DND-41 (cell line): Measurements from ENCODE around the gene TFCP2L1.

ENCODE experiments used
- ATAC-seq: fragments of 200-7000 bp; cut with Tn5 transposase; 3 replicates; pipeline ENCODE4 v1.9.1; 2021; ENCODE audit warnings: low read depth; ENCODE audit not compliant: insufficient read depth
- DNase-seq: peaks from one replicate; pipeline ENCODE4 v3.0.0-alpha.2; 2020
- H2AFZ ChIP-seq: 2 replicates; pipeline ENCODE4 v1.6.0; 2012; ENCODE audit warnings: low read depth, low read length
- H3K27ac ChIP-seq: 2 replicates; pipeline ENCODE4 v1.5.1; 2012; ENCODE audit warnings: low read length, inconsistent platforms
- H3K27me3 ChIP-seq: fragments of 200-600 bp; sonication (generic); 2 replicates; pipeline ENCODE4 v1.6.0; 2012; ENCODE audit warnings: low read length, mild to moderate bottlenecking, inconsistent platforms; ENCODE audit not compliant: insufficient read depth, poor library complexity
- H3K36me3 ChIP-seq: 2 replicates; pipeline ENCODE4 v1.5.1; 2012; ENCODE audit warnings: low read length, inconsistent platforms; ENCODE audit not compliant: insufficient read depth
- H3K4me1 ChIP-seq: 2 replicates; pipeline ENCODE4 v1.5.1; 2012; ENCODE audit warnings: mild to moderate bottlenecking, low read length; ENCODE audit not compliant: insufficient read depth
- H3K4me2 ChIP-seq: 2 replicates; pipeline ENCODE4 v1.6.0; 2012; ENCODE audit warnings: mild to moderate bottlenecking, moderate library complexity, low read length, inconsistent platforms; ENCODE audit not compliant: insufficient read depth
- H3K4me3 ChIP-seq, 2 experiments: fragments of 200-600 bp in 1 of 2; shearing (Covaris generic) in 1 of 2; 2 replicates each; pipeline ENCODE4 v1.5.1; 2012 to 2016; ENCODE audit warnings: inconsistent platforms in 2 of 2, low read length in 2 of 2, mild to moderate bottlenecking in 2 of 2, low read depth in 1 of 2, moderate library complexity in 1 of 2
- H3K79me2 ChIP-seq: 2 replicates; pipeline ENCODE4 v1.6.0; 2012; ENCODE audit warnings: low read length, inconsistent platforms; ENCODE audit not compliant: insufficient read depth
- H3K9ac ChIP-seq: 2 replicates; pipeline ENCODE4 v1.6.0; 2012; ENCODE audit warnings: low read depth, mild to moderate bottlenecking, inconsistent platforms, low read length, moderate library complexity
- H3K9me3 ChIP-seq: 2 replicates; pipeline ENCODE4 v1.5.1; 2012; ENCODE audit warnings: low read length, moderate library complexity, mild to moderate bottlenecking, inconsistent platforms; ENCODE audit not compliant: insufficient read depth, severe bottlenecking
- H4K20me1 ChIP-seq: 2 replicates; pipeline ENCODE4 v1.6.0; 2012; ENCODE audit warnings: low read length; ENCODE audit not compliant: insufficient read depth
- EZH2 ChIP-seq: IDR thresholded peaks from 3 replicates; pipeline ENCODE4 v1.6.1; 2012; ENCODE audit warnings: borderline replicate concordance, low read depth, mild to moderate bottlenecking, moderate library complexity, low read length, inconsistent platforms; ENCODE audit not compliant: severe bottlenecking
- TF ChIP-seq, protein P1 (sequence below): IDR thresholded peaks from 2 replicates; pipeline ENCODE4 v1.5.1; 2012; ENCODE audit warnings: borderline replicate concordance, low read length, moderate library complexity, mild to moderate bottlenecking; ENCODE audit not compliant: poor library complexity, severe bottlenecking; ENCODE audit errors: extremely low read depth

The TFCP2L1 gene

DNA sequence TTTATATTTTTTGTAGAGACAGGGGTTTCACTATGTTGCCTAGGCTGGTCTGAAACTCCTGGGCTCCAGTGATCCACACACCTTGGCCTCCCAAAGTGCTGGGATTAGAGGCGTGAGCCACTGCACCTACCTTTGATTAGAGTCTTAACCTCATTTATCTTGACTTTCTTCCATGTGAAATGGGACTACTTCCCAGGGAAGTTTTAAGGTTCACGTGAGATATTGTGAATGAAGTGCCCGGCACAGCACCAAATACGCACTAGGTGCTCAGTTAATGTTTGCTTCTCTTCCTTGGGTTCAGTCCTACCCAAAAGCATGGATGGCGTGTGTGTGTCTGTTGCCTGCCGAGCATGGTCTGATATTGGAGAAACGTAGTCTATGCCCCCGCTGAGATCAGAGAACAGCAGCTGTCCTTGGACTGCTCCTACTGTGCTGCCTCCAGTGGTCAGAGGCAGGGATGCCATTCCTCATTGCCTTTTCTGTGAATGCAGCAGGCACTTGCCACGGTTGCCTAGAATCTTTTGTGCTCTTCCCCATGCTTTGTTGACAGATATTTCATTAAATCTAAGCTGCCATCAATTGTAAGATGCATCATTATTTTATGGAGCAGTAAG lies 12.3 kb upstream of the TFCP2L1 start:
- no peak overlapping the region for H2AFZ ChIP-seq
- no peaks in the 10 kb centered on the region for H3K27me3 ChIP-seq
- DNase-seq (peak; percentile 12), ATAC-seq (peak; percentile 66; the same call in 2 of the 3 replicates)
- no peak for TF ChIP-seq EZH2
- TF ChIP-seq, protein P1, sequence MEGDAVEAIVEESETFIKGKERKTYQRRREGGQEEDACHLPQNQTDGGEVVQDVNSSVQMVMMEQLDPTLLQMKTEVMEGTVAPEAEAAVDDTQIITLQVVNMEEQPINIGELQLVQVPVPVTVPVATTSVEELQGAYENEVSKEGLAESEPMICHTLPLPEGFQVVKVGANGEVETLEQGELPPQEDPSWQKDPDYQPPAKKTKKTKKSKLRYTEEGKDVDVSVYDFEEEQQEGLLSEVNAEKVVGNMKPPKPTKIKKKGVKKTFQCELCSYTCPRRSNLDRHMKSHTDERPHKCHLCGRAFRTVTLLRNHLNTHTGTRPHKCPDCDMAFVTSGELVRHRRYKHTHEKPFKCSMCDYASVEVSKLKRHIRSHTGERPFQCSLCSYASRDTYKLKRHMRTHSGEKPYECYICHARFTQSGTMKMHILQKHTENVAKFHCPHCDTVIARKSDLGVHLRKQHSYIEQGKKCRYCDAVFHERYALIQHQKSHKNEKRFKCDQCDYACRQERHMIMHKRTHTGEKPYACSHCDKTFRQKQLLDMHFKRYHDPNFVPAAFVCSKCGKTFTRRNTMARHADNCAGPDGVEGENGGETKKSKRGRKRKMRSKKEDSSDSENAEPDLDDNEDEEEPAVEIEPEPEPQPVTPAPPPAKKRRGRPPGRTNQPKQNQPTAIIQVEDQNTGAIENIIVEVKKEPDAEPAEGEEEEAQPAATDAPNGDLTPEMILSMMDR = peak; percentile 60
- no peak overlapping the region for H3K27ac ChIP-seq
- peaks cover 6% of the 10 kb centered on the region for H3K9me3 ChIP-seq
- H3K36me3 ChIP-seq = no peaks in the 10 kb centered on the region
- no peak overlapping the region for H3K4me2 ChIP-seq
- no peaks in the 10 kb centered on the region for H3K4me1 ChIP-seq
- no peaks in the 10 kb centered on the region for H4K20me1 ChIP-seq
- H3K4me3 ChIP-seq = no peak overlapping the region
- no peaks in the 10 kb centered on the region for H3K79me2 ChIP-seq
- no peak overlapping the region for H3K9ac ChIP-seq

DNA sequence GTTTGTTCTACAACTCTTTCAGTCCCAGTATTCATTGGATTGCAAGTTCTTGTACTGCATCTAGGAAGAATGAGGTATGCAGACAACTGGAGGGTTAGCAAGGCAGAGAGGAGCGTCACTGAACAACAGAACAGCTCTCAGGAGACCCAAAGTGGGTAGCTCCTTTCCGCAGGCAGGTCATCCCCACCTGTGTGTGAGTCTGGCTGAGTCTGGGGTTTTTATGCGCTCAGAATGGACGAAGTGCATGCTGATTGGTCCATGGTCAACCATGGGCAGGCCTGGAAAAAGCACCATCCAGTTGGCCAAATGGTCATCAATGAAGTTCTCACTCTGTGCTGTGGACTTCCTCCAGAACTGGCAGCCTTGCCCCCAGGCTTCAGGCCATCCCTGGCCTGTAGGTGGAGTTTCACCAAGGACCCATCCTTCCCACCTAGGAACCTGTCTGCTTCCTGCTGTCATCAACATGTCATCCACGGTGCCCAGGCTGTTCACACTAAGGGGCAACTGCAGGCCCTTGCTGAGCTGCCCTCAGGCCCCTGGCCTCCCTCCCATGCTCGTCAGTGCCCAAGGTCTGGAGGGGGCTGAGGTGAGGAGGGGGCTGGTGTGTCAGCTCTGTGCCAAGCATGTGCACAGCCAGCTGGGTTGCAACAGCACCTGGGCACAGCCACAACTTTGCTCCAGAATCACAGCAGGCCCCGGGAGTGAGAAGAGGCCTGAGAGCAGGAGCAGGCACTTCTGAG lies 11.1 kb upstream of the TFCP2L1 start:
- Histone ChIP-seq H3K4me1 (no peaks in the 10 kb centered on the region), H3K4me3 (no peak overlapping the region), H3K27me3 (no peaks in the 10 kb centered on the region), H4K20me1 (no peaks in the 10 kb centered on the region), H3K4me2 (no peak overlapping the region), H3K9ac (no peak overlapping the region), H3K79me2 (no peaks in the 10 kb centered on the region), H3K9me3 (peaks cover 6% of the 10 kb centered on the region), H3K36me3 (no peaks in the 10 kb centered on the region), H3K27ac (no peak overlapping the region), H2AFZ (no peak overlapping the region)
- DNase-seq (no peak), ATAC-seq (no peak)
- no peak for TF ChIP-seq EZH2
- TF ChIP-seq, protein P1 = no peak

DNA sequence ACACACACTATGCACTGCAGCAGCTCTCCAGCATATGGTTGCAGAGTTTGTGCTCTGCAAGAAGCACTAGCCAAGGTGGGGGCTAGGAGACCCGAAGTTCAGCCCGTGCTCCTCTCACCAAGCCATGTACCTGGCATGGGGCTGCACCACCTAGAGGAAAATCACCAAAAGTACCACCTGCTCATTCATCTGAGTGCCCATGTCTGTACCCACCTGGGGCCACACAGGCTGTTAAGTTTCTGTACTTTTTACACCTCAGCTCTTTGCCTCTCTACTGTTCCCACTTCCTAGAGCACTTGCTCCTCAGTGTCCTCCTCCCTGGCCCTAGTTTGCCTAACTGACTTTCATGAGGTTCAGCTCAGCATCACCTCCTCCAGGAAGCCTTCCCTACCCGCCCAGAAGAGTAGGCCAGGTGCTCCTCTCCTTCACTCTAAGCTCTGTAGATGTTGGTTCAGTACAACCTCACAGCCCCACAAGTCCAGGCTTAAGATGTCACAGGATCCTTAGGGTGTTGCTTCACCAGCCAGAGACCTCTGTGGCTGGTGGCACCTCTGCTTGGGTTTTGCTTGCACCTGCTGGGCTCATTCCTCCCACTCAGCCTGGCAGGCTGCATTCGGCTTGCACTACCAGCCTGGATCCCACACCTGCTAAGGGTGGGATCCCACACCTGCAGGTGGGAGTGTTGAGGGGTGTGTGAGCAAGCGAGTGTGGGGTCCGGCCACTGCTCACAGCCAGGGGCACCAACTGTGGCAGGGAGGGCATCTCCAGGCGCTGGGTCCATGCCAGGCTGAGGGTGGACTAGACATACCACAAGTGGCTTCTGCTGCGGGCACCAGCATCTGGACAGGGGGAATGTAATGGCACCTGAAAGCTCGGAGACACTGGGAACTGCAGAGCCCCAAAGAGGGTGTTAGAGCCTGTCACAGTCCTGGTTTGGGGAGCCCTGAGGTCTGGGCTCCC lies 10.2 kb upstream of the TFCP2L1 start:
- H3K4me1 ChIP-seq = no peaks in the 10 kb centered on the region
- no peaks in the 10 kb centered on the region for H3K36me3 ChIP-seq
- H3K27me3 ChIP-seq = no peaks in the 10 kb centered on the region
- H3K4me3 ChIP-seq = no peak overlapping the region
- TF ChIP-seq, protein P1 = no peak
- TF ChIP-seq EZH2 = no peak
- H3K9me3 ChIP-seq = peaks cover 6% of the 10 kb centered on the region
- ATAC-seq (no peak), DNase-seq (no peak)
- no peak overlapping the region for H3K27ac ChIP-seq
- no peak overlapping the region for H2AFZ ChIP-seq
- H3K9ac ChIP-seq = no peak overlapping the region
- no peaks in the 10 kb centered on the region for H3K79me2 ChIP-seq
- no peaks in the 10 kb centered on the region for H4K20me1 ChIP-seq
- no peak overlapping the region for H3K4me2 ChIP-seq
